ENCODE data around the gene RPL13. TPM values are rescaled to one million over a fixed set of nuclear protein-coding genes. Genes with fewer than 3 reads are reported as not detected.

RPL13 gene
- total RNA-seq, 3 donors from 2014 or later (not counting 1 experiment from before 2014, with no cell fraction given), result 1,286 to 1,549 (median 1,294) TPM

DNA sequence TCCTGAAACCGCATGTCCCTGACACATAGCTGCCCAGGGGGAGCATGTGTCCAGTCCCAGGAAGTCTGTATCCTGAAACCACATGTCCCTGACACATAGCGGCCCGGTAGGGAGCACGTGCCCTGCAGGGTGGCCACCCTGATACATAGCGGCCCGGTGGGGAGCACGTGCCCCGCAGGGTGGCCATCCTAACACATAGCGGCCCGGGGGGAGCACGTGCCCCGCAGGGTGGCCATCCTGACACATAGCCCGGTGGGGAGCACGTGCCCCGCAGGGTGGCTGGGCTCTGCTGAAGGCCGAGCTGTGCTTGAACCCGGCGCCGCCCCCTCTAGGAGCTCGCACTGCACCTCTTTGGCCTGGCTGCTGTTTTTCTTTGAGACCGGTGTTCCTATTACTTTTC lies 18.7 kb upstream of the RPL13 start:
- Mint-ChIP-seq H3K36me3 (no peaks in the 10 kb centered on the region), H3K9me3 (no peaks in the 10 kb centered on the region), H3K27me3 (ENCODE audit: low read depth in 2 of 2) (no peaks in the 10 kb centered on the region), H3K27ac (no peak overlapping the region), H3K4me1 (no peaks in the 10 kb centered on the region), H3K4me3 (no peak overlapping the region)
- Histone ChIP-seq H3K27me3 (ENCODE audit: control insufficient read depth, insufficient read depth, low read length) (no peaks in the 10 kb centered on the region), H3K27ac (ENCODE audit: low read length) (no peak overlapping the region), H3K36me3 (ENCODE audit: control insufficient read depth, insufficient read depth, low read length) (peaks cover 37% of the 10 kb centered on the region), H3K4me1 (ENCODE audit: control insufficient read depth, insufficient read depth, low read length) (no peaks in the 10 kb centered on the region), H3K4me3 (ENCODE audit: low read length) (no peak overlapping the region), H3K9me3 (ENCODE audit: control insufficient read depth, insufficient read depth, low read length) (no peaks in the 10 kb centered on the region)
- intact Hi-C loops (cut with micrococcal nuclease), result no loop called here
- no peak for DNase-seq
- 97% methylated on average over 21 of the region's 21 CpGs for whole genome bisulfite sequencing (ENCODE audit: insufficient coverage)
- TF ChIP-seq, protein P1, sequence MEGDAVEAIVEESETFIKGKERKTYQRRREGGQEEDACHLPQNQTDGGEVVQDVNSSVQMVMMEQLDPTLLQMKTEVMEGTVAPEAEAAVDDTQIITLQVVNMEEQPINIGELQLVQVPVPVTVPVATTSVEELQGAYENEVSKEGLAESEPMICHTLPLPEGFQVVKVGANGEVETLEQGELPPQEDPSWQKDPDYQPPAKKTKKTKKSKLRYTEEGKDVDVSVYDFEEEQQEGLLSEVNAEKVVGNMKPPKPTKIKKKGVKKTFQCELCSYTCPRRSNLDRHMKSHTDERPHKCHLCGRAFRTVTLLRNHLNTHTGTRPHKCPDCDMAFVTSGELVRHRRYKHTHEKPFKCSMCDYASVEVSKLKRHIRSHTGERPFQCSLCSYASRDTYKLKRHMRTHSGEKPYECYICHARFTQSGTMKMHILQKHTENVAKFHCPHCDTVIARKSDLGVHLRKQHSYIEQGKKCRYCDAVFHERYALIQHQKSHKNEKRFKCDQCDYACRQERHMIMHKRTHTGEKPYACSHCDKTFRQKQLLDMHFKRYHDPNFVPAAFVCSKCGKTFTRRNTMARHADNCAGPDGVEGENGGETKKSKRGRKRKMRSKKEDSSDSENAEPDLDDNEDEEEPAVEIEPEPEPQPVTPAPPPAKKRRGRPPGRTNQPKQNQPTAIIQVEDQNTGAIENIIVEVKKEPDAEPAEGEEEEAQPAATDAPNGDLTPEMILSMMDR (IDR thresholded peaks at IDR 0.05), result no peak
- ATAC-seq, result no peak

DNA sequence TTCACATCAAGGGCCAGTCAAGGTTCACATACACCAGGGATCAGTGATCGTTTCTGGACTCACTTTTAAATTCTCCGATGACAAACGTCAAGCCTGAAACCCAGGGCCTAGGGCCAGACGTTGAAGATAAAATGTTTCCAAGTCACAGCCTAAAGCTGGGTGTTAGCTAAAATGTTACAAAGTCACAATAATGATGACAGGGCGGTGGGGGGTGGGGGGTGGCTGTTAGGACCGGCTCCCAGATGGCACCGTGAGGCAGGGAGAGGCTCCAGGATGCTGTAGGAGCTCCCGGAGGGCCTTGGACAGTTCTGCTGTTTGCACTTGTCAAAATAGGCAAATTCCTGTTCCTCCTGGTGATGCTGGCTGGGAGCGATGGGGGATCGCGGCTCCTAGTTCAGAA lies 16.4 kb upstream of the RPL13 start:
- H3K27me3 ChIP-seq (ENCODE audit: control insufficient read depth, insufficient read depth, low read length), result no peaks in the 10 kb centered on the region
- H3K36me3 Mint-ChIP-seq, result no peaks in the 10 kb centered on the region
- no peak for DNase-seq
- H3K9me3 Mint-ChIP-seq, result no peaks in the 10 kb centered on the region
- H3K27ac Mint-ChIP-seq, result no peak overlapping the region
- no peak overlapping the region for H3K27ac ChIP-seq (ENCODE audit: low read length)
- no peak overlapping the region for H3K4me3 Mint-ChIP-seq
- H3K4me1 ChIP-seq (ENCODE audit: control insufficient read depth, insufficient read depth, low read length), result no peaks in the 10 kb centered on the region
- peaks cover 36% of the 10 kb centered on the region for H3K36me3 ChIP-seq (ENCODE audit: control insufficient read depth, insufficient read depth, low read length)
- TF ChIP-seq, protein P1 (IDR thresholded peaks at IDR 0.05), result no peak
- no peak for ATAC-seq
- H3K4me3 ChIP-seq (ENCODE audit: low read length), result no peak overlapping the region
- no peaks in the 10 kb centered on the region for H3K27me3 Mint-ChIP-seq (ENCODE audit: low read depth in 2 of 2)
- WGBS (ENCODE audit: insufficient coverage), result 97% methylated on average over 11 of the region's 11 CpGs
- H3K4me1 Mint-ChIP-seq, result no peaks in the 10 kb centered on the region
- intact Hi-C loops (cut with micrococcal nuclease), result no loop called here
- no peaks in the 10 kb centered on the region for H3K9me3 ChIP-seq (ENCODE audit: control insufficient read depth, insufficient read depth, low read length)

DNA sequence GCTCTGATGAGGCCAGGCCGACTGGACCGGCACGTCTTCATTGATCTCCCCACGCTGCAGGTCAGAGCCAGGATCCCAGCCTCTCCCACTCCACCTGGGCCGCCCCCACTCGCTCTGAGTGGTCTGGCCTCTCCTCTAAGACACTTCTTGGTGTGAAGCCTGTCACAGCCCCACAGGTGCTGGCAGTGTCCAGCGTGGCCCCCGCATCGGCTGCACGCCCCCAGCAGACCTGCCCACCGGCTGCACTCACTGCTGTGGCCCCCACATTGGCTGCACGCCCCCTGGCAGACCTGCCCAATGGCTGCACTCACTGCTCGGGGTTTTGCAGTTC lies 15.8 kb upstream of the RPL13 start:
- Mint-ChIP-seq H3K9me3 (no peaks in the 10 kb centered on the region), H3K36me3 (no peaks in the 10 kb centered on the region), H3K27me3 (ENCODE audit: low read depth in 2 of 2) (no peaks in the 10 kb centered on the region), H3K27ac (no peak overlapping the region), H3K4me1 (no peaks in the 10 kb centered on the region), H3K4me3 (no peak overlapping the region)
- ATAC-seq, result no peak
- no peaks in the 10 kb centered on the region for H3K4me1 ChIP-seq (ENCODE audit: control insufficient read depth, insufficient read depth, low read length)
- H3K27me3 ChIP-seq (ENCODE audit: control insufficient read depth, insufficient read depth, low read length), result no peaks in the 10 kb centered on the region
- peaks cover 36% of the 10 kb centered on the region for H3K36me3 ChIP-seq (ENCODE audit: control insufficient read depth, insufficient read depth, low read length)
- DNase-seq, result no peak
- intact Hi-C loops (cut with micrococcal nuclease), result no loop called here
- H3K4me3 ChIP-seq (ENCODE audit: low read length), result no peak overlapping the region
- H3K27ac ChIP-seq (ENCODE audit: low read length), result no peak overlapping the region
- H3K9me3 ChIP-seq (ENCODE audit: control insufficient read depth, insufficient read depth, low read length), result no peaks in the 10 kb centered on the region
- 97% methylated on average over 13 of the region's 13 CpGs for WGBS (ENCODE audit: insufficient coverage)
- TF ChIP-seq, protein P1 (IDR thresholded peaks at IDR 0.05), result no peak

DNA sequence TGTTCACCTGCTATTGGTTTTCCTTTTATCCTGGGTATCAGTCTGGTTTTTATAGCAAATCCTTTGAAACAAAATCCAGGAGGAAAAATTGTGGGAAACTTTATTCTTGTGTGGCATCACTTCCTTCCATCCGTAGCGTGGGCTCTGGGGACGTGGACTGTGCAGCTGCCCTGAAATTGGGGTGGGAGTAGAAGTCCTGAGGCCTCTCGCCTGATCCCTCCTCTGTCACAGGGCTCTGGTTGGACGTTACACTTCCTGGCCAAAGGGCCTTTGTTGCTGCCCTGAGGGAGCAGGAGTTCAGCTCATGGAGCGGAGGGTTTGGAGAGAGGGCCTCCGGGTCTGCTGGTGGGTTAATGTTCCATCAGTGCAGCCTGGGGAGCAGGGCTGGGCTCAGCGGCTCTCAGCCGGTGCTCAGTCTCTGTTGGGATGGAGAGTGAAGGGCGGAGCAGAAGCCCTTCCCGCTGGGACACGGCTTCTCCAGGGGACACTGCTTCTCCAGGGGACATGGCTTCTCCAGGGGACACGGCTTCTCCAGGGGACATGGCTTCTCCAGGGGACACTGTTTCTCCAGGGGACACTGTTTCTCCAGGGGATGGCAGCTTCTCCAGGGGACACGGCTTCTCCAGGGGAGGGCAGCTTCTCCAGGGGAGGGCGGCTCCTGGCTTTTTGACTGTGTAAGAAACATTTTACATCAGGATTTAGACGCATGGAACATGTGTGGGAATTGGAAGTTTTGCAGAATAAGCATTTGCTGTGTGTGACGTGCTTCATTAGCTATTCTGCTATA lies 15.2 kb upstream of the RPL13 start:
- no peaks in the 10 kb centered on the region for H3K27me3 ChIP-seq (ENCODE audit: control insufficient read depth, insufficient read depth, low read length)
- TF ChIP-seq, protein P1 (IDR thresholded peaks at IDR 0.05), result no peak
- Mint-ChIP-seq H3K9me3 (no peaks in the 10 kb centered on the region), H3K4me1 (no peaks in the 10 kb centered on the region), H3K27me3 (ENCODE audit: low read depth in 2 of 2) (no peaks in the 10 kb centered on the region), H3K4me3 (no peak overlapping the region), H3K36me3 (no peaks in the 10 kb centered on the region), H3K27ac (no peak overlapping the region)
- intact Hi-C loops (cut with micrococcal nuclease), result no loop called here
- ATAC-seq (no peak), DNase-seq (no peak)
- H3K27ac ChIP-seq (ENCODE audit: low read length), result no peak overlapping the region
- 98% methylated on average over 17 of the region's 17 CpGs for WGBS (ENCODE audit: insufficient coverage)
- H3K36me3 ChIP-seq (ENCODE audit: control insufficient read depth, insufficient read depth, low read length), result peaks cover 36% of the 10 kb centered on the region
- H3K9me3 ChIP-seq (ENCODE audit: control insufficient read depth, insufficient read depth, low read length), result no peaks in the 10 kb centered on the region
- H3K4me3 ChIP-seq (ENCODE audit: low read length), result no peak overlapping the region
- H3K4me1 ChIP-seq (ENCODE audit: control insufficient read depth, insufficient read depth, low read length), result no peaks in the 10 kb centered on the region

Measured in natural killer cell (primary cell).